Measurements from ENCODE around the gene ANXA10.

The ANXA10 gene, protein sequence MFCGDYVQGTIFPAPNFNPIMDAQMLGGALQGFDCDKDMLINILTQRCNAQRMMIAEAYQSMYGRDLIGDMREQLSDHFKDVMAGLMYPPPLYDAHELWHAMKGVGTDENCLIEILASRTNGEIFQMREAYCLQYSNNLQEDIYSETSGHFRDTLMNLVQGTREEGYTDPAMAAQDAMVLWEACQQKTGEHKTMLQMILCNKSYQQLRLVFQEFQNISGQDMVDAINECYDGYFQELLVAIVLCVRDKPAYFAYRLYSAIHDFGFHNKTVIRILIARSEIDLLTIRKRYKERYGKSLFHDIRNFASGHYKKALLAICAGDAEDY

DNA sequence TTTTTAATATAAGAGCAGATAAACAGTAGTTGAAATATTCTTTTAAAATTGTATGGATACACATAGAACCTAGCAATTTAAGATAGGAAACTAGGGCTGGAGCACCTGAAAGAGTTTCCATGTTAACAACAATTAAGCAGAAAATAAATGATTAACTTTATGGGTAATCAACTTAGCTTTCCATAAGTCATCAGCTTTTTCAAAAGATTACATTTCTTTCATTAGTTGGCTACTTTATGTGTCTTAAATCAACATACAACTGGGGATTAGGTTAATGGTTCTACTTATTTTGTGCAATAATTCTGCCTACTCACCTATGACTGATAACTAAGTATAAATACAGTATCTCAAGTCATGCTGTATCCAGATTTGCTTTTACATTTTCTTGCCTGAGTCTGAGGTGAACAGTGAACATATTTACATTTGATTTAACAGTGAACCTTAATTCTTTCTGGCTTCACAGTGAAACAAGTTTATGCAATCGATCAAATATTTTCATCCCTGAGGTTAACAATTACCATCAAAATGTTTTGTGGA lies at the start of gene ANXA10:
ANXA10 (plus strand) TSS at position 362 of the 537 bp plus-strand sequence; CDS start at position 526, 164 bp downstream.
- no peaks in the 10 kb centered on the region for H3K27me3 ChIP-seq (ENCODE audit: control insufficient read depth, insufficient read depth, low read length)
- H3K36me3 ChIP-seq (ENCODE audit: control insufficient read depth, insufficient read depth, low read length) = no peaks in the 10 kb centered on the region
- no peak within 1 kb of the TSS for H3K9ac ChIP-seq (ENCODE audit: low read length)
- H3K4me3 ChIP-seq (ENCODE audit: low read length) = no peak within 1 kb of the TSS
- H3K4me1 ChIP-seq (ENCODE audit: control insufficient read depth, insufficient read depth, low read length) = no peaks in the 10 kb centered on the region
- H3K27ac ChIP-seq (ENCODE audit: low read depth, low read length) = no peak within 1 kb of the TSS

DNA sequence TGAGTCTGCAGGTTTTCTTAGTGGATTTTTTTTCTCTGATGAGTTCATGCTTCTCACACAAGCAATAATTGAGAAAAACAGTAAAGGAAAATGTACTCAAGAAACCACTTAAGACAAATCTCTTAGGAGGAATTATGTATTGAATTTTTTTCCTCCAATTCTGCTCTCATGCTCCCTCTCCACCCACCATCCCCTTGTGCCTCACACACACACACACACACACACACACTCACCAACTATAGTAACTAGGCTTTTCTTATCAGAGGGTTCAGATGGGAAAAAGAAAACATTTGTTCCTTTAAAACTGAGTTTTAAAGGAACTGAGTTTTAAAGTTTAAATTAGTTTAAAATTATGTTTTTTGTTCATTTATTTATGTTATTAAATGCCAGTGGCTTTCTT lies 47.0 kb upstream of the ANXA10 start:
- Histone ChIP-seq H3K27me3 (ENCODE audit: control insufficient read depth, insufficient read depth, low read length) (no peaks in the 10 kb centered on the region), H3K27ac (ENCODE audit: low read depth, low read length) (no peak overlapping the region), H3K36me3 (ENCODE audit: control insufficient read depth, insufficient read depth, low read length) (no peaks in the 10 kb centered on the region), H3K4me3 (ENCODE audit: low read length) (no peak overlapping the region), H3K4me1 (ENCODE audit: control insufficient read depth, insufficient read depth, low read length) (no peaks in the 10 kb centered on the region), H3K9ac (ENCODE audit: low read length) (no peak overlapping the region)

DNA sequence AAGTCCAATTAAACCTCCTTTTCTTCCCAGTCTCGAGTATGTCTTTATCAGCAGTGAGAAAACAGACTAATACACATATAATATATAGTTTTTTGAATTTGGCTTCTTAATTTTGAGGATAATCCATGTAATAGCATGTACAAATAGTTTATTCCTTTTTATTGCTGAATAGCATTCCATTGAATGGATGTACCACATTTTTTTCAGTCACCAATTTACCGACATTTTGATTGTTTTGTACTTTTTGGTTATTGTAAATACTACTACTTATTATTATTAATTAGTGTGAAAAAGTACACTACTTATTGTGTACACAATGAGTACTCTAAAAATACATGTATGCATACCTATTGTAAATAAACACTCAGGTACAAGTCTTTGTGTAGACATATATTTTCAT lies 42.3 kb upstream of the ANXA10 start:
- no peaks in the 10 kb centered on the region for H3K4me1 ChIP-seq (ENCODE audit: control insufficient read depth, insufficient read depth, low read length)
- H3K4me3 ChIP-seq (ENCODE audit: low read length) = no peak overlapping the region
- H3K9ac ChIP-seq (ENCODE audit: low read length) = no peak overlapping the region
- H3K27me3 ChIP-seq (ENCODE audit: control insufficient read depth, insufficient read depth, low read length) = no peaks in the 10 kb centered on the region
- H3K36me3 ChIP-seq (ENCODE audit: control insufficient read depth, insufficient read depth, low read length) = no peaks in the 10 kb centered on the region
- H3K27ac ChIP-seq (ENCODE audit: low read depth, low read length) = no peak overlapping the region

- Histone ChIP-seq H3K27me3 (ENCODE audit: control insufficient read depth, insufficient read depth, low read length) (no peaks in the 10 kb centered on the region), H3K4me3 (ENCODE audit: low read length) (no peak overlapping the region), H3K27ac (ENCODE audit: low read depth, low read length) (no peak overlapping the region), H3K9ac (ENCODE audit: low read length) (no peak overlapping the region), H3K36me3 (ENCODE audit: control insufficient read depth, insufficient read depth, low read length) (no peaks in the 10 kb centered on the region), H3K4me1 (ENCODE audit: control insufficient read depth, insufficient read depth, low read length) (no peaks in the 10 kb centered on the region)
Measured at GRCh38 chr4:168051526-168051925, 40.8 kb upstream of the ANXA10 start.

GRCh38 chr4:168057412-168057811 lies 34.9 kb upstream of the ANXA10 start:
- Histone ChIP-seq H3K4me3 (ENCODE audit: low read length) (no peak overlapping the region), H3K9ac (ENCODE audit: low read length) (no peak overlapping the region), H3K4me1 (ENCODE audit: control insufficient read depth, insufficient read depth, low read length) (no peaks in the 10 kb centered on the region), H3K27me3 (ENCODE audit: control insufficient read depth, insufficient read depth, low read length) (no peaks in the 10 kb centered on the region), H3K36me3 (ENCODE audit: control insufficient read depth, insufficient read depth, low read length) (no peaks in the 10 kb centered on the region), H3K27ac (ENCODE audit: low read depth, low read length) (no peak overlapping the region)

DNA sequence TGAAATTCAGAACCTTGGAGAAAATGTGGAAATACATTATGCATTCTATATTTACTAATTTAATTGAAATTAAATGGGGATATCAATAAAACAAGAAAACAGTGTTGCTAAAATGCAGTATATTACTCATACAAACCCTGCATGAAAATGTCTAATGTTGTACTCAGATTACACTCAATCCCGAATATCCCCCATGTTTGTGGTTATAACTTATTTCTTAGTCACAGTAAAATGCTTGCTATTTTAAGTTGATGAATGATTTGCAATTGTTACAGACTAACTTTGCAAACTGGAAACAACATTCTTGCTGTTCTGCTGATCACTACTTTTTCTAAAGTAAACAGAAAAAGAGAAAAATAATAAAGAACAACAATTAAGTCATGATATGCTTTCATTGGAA lies 33.1 kb upstream of the ANXA10 start:
- no peak overlapping the region for H3K4me3 ChIP-seq (ENCODE audit: low read length)
- H3K9ac ChIP-seq (ENCODE audit: low read length) = no peak overlapping the region
- no peak overlapping the region for H3K27ac ChIP-seq (ENCODE audit: low read depth, low read length)
- H3K27me3 ChIP-seq (ENCODE audit: control insufficient read depth, insufficient read depth, low read length) = no peaks in the 10 kb centered on the region
- no peaks in the 10 kb centered on the region for H3K4me1 ChIP-seq (ENCODE audit: control insufficient read depth, insufficient read depth, low read length)
- no peaks in the 10 kb centered on the region for H3K36me3 ChIP-seq (ENCODE audit: control insufficient read depth, insufficient read depth, low read length)

DNA sequence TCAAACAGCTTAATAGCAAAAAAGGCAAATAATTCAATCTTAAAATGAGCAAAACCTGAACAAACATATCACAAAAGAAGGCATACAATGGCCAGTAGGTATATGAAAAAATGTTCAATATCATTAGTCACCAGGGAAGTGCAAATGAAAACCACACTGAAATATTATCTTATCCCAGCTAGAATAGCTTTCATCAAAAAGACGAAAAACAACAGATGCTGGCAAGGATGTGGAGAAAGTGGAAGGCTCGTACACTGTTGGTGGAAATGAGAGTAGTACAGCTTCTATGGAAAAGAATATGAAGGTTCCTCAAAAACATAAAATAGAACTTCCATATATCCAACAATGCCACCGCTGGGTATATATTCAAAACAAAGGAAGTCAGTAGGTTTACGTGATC lies 29.3 kb upstream of the ANXA10 start:
- Histone ChIP-seq H3K4me1 (ENCODE audit: control insufficient read depth, insufficient read depth, low read length) (no peaks in the 10 kb centered on the region), H3K4me3 (ENCODE audit: low read length) (no peak overlapping the region), H3K27ac (ENCODE audit: low read depth, low read length) (no peak overlapping the region), H3K36me3 (ENCODE audit: control insufficient read depth, insufficient read depth, low read length) (no peaks in the 10 kb centered on the region), H3K9ac (ENCODE audit: low read length) (no peak overlapping the region), H3K27me3 (ENCODE audit: control insufficient read depth, insufficient read depth, low read length) (no peaks in the 10 kb centered on the region)

DNA sequence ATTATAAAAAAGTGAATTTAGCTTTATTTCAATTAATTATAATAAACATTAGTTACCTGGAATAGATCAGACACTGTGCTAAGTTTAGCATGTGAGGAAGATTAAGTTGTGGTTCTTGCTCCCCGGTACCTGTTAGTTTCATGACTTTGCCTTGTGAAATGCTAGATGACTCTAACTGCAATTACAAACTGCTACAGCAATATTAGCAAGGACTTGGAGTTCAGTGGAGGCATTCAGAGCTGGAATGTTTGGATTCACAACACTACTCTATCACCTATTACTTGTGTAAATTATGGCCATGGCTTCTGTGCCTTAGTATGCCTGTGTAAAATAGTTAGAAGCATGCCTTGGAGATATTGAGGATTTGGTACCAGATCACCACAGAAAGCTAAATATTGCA lies 21.4 kb upstream of the ANXA10 start:
- Histone ChIP-seq H3K36me3 (ENCODE audit: control insufficient read depth, insufficient read depth, low read length) (no peaks in the 10 kb centered on the region), H3K27ac (ENCODE audit: low read depth, low read length) (no peak overlapping the region), H3K27me3 (ENCODE audit: control insufficient read depth, insufficient read depth, low read length) (no peaks in the 10 kb centered on the region), H3K9ac (ENCODE audit: low read length) (no peak overlapping the region), H3K4me1 (ENCODE audit: control insufficient read depth, insufficient read depth, low read length) (no peaks in the 10 kb centered on the region), H3K4me3 (ENCODE audit: low read length) (no peak overlapping the region)

DNA sequence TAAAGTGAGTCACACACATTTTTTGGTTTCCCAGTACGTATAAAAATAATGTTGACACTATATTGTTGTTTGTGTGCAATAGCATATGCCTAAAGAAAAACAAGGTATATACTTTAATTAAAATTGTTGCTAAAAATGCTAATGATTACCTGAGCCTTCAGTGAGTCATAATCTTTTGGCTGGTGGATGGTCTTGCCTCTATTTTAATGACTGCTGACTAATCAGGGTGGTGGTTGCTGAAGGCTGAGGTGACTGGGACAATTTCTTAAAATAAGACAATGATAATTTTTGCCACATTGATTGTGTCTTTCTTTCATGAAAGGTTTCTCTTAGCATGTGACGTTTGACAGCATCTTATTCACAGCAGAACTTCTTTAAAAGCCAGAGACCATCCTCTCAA lies 21.0 kb upstream of the ANXA10 start:
- no peaks in the 10 kb centered on the region for H3K36me3 ChIP-seq (ENCODE audit: control insufficient read depth, insufficient read depth, low read length)
- H3K4me1 ChIP-seq (ENCODE audit: control insufficient read depth, insufficient read depth, low read length) = no peaks in the 10 kb centered on the region
- no peak overlapping the region for H3K4me3 ChIP-seq (ENCODE audit: low read length)
- no peak overlapping the region for H3K9ac ChIP-seq (ENCODE audit: low read length)
- no peak overlapping the region for H3K27ac ChIP-seq (ENCODE audit: low read depth, low read length)
- no peaks in the 10 kb centered on the region for H3K27me3 ChIP-seq (ENCODE audit: control insufficient read depth, insufficient read depth, low read length)

- Histone ChIP-seq H3K4me3 (ENCODE audit: low read length) (no peak overlapping the region), H3K27ac (ENCODE audit: low read depth, low read length) (no peak overlapping the region), H3K36me3 (ENCODE audit: control insufficient read depth, insufficient read depth, low read length) (no peaks in the 10 kb centered on the region), H3K27me3 (ENCODE audit: control insufficient read depth, insufficient read depth, low read length) (no peaks in the 10 kb centered on the region), H3K9ac (ENCODE audit: low read length) (no peak overlapping the region), H3K4me1 (ENCODE audit: control insufficient read depth, insufficient read depth, low read length) (no peaks in the 10 kb centered on the region)
Measured at GRCh38 chr4:168074861-168075260, 17.5 kb upstream of the ANXA10 start.

GRCh38 chr4:168076989-168077725 lies 15.2 kb upstream of the ANXA10 start:
- no peaks in the 10 kb centered on the region for H3K27me3 ChIP-seq (ENCODE audit: control insufficient read depth, insufficient read depth, low read length)
- H3K4me1 ChIP-seq (ENCODE audit: control insufficient read depth, insufficient read depth, low read length) = no peaks in the 10 kb centered on the region
- H3K36me3 ChIP-seq (ENCODE audit: control insufficient read depth, insufficient read depth, low read length) = no peaks in the 10 kb centered on the region
- no peak overlapping the region for H3K4me3 ChIP-seq (ENCODE audit: low read length)
- H3K27ac ChIP-seq (ENCODE audit: low read depth, low read length) = no peak overlapping the region
- H3K9ac ChIP-seq (ENCODE audit: low read length) = no peak overlapping the region

- Histone ChIP-seq H3K9ac (ENCODE audit: low read length) (no peak overlapping the region), H3K36me3 (ENCODE audit: control insufficient read depth, insufficient read depth, low read length) (no peaks in the 10 kb centered on the region), H3K4me3 (ENCODE audit: low read length) (no peak overlapping the region), H3K27me3 (ENCODE audit: control insufficient read depth, insufficient read depth, low read length) (no peaks in the 10 kb centered on the region), H3K4me1 (ENCODE audit: control insufficient read depth, insufficient read depth, low read length) (no peaks in the 10 kb centered on the region), H3K27ac (ENCODE audit: low read depth, low read length) (no peak overlapping the region)
Measured at GRCh38 chr4:168077726-168078239, 14.6 kb upstream of the ANXA10 start.
